GM18868 (cell line): ENCODE data around the gene PGLYRP3.

Source experiments
- ATAC-seq: cut with Tn5 transposase; IDR thresholded peaks from one replicate; pipeline ENCODE4 v1.9.1; 2021; ENCODE audit warnings: mild to moderate bottlenecking, moderate library complexity; ENCODE audit not compliant: unreplicated experiment

Gene PGLYRP3

DNA sequence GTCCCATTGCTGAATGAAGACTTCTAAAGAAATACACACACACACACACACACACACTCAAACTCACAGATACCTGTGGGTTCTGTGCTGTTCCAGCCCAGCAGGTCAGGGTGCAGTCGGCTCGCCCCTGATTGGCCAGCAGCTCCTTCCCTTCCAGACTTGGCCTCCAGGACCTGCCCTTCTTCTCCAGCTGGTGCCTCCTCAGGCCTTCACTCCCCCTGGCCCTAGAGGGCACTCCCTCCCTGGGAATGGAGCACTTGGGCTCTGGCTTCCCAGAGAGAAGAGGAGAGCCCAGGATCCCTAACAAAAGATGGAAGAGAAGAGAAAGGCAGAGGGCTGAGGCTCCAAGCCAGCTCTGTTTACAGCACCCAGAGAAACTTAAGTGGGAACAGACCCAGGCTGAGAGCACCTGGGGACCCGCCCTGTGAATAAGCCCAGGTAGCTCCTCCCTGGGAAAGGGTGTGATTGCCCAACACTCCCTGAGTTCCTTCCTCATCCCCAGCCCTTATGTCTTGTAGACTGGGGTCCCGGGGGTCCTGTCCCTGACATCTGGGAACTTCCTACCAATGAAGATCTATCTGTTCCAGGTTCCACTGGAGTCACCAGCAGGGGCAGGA, at the start of gene PGLYRP3:
TSS of gene PGLYRP3 (minus strand) at position 383 of the 617 bp plus-strand sequence. CDS start 2,287 bp downstream, outside the sequence.
- no peak for ATAC-seq

GRCh38 chr1:153362187-153362775, 49.5 kb upstream of the PGLYRP3 start:
- no peak for ATAC-seq

DNA sequence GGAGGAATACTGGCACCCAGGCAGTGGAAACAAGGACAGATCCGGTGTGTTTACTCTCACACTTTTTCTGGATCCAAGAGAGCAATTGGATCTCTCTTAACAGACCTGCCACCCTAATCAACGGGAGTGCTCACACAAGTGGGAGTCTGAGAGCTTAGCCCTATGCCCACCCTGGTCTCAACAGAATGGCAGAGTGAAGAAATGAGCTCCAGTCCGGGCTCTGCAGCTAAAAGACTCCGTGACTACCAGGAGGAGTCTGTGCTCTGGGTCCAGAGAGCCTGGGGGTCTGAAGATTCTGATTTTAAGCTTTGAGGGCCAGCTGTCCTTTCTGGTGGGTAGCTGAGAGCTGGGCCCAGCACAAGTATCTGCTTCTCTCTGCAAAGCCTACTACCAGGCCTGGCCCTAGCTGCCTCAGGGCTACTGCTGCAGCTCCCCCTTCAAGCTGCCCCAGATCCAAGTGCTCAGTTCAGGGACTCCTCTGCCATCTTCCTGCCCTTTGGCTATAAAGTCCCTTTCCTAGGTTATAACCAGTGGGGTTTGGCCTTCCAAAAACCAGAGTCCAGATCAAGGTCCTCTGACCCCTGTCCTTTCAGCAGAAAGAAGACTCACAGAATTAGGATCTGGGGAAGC, 48.8 kb upstream of the PGLYRP3 start:
- ATAC-seq: no peak

DNA sequence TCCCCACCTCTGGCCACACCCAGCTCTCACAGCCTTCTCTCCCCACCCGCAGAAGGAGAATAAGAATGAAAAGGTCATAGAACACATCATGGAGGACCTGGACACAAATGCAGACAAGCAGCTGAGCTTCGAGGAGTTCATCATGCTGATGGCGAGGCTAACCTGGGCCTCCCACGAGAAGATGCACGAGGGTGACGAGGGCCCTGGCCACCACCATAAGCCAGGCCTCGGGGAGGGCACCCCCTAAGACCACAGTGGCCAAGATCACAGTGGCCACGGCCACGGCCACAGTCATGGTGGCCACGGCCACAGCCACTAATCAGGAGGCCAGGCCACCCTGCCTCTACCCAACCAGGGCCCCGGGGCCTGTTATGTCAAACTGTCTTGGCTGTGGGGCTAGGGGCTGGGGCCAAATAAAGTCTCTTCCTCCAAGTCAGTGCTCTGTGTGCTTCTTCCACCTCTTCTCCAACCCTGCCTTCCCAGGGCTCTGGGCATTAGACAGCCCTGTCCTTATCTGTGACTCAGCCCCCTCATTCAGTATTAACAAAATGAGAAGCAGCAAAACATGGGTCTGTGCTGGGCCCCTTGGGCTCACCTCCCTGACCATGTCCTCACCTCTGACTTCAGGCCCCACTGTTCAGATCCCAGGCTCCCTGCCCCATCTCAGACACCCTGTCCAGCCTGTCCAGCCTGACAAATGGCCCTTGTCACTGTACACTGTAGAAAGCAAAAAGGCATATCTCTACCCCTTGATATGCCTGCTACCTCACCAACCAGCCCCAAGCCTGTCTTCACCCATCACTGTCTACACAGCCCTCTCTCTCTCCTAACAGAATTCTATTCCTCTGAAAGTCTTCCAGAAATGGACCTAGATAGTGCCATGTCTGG, 48.1 kb upstream of the PGLYRP3 start:
- ATAC-seq: no peak

DNA sequence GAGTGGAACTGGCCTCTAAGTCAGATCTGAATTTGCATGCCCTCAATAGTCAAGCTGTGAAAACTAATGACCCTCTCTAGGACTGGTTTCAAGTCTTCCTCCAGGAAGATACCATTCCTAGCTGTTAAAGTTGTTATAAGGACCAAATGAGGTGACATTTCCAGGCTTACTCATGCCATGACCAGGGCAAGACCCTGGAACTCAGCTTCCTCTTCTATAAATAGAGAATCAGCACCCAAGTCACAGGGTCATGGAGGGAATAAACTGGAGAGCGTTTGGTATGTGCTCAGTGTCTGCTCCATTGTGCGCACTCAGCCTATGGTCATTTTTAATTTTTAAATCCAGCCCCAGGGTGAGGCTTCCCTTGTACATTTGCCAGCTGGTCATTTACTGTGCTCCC, 47.4 kb upstream of the PGLYRP3 start:
- no peak for ATAC-seq

DNA sequence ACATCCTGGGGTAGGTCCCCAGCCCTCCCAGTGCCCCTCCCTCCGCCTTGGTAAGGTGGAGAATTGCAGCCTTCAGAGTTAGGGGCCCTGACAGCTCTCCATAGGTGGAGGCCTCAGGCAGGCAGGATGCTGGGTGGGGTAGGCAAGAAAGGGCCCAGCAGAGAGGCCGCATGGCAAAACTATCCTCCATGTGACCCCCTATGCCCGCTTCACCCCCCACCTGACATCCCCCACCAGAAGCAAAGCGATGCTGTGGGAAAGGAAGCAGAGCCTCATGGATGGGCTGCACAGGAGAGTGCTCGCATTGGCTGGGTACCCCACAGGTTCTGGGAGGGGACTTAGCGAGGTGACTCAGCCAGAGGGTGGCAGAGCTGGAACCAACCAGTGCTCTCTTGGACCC, 46.5 kb upstream of the PGLYRP3 start:
- ATAC-seq: no peak

GRCh38 chr1:153358691-153358975, 45.9 kb upstream of the PGLYRP3 start:
- no peak for ATAC-seq

DNA sequence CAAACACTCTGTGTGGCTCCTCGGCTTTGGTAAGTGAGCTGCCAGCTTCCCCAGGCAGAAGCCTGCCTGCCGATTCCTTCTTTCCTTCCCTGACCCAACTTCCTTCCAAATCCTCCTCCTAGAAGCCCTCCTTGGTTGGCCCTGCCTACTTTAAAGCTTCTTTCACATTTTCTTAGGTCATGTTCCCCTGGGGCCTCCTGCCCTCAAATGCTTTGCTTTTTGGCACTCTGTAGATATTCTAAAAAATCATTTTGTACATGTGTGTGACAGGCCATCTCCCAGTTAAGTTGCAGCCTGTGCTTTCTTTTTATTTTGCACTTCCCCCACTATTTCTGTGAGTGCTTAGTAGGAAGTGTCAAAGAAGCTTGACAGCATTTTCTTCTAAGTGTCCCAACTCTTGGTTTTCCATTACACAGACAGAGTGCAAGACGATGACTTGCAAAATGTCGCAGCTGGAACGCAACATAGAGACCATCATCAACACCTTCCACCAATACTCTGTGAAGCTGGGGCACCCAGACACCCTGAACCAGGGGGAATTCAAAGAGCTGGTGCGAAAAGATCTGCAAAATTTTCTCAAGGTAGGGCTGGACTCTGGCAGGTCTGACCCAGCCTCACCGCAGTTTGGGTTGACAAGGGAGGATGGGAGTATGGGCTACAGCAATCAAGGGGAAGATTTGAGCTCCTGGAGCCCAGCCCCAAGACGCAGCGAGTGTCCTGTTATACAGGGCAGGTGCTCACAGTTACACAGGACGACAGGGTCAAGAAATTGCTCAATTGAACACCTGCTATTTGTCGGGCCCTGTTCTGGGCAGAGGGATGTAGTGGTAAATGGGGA, 45.3 kb upstream of the PGLYRP3 start, which contains the start of gene S100A9:
TSS of gene S100A9 (plus strand) at position 2 of the 838 bp plus-strand sequence. CDS start at position 432, 430 bp downstream.
- no peak for ATAC-seq

DNA sequence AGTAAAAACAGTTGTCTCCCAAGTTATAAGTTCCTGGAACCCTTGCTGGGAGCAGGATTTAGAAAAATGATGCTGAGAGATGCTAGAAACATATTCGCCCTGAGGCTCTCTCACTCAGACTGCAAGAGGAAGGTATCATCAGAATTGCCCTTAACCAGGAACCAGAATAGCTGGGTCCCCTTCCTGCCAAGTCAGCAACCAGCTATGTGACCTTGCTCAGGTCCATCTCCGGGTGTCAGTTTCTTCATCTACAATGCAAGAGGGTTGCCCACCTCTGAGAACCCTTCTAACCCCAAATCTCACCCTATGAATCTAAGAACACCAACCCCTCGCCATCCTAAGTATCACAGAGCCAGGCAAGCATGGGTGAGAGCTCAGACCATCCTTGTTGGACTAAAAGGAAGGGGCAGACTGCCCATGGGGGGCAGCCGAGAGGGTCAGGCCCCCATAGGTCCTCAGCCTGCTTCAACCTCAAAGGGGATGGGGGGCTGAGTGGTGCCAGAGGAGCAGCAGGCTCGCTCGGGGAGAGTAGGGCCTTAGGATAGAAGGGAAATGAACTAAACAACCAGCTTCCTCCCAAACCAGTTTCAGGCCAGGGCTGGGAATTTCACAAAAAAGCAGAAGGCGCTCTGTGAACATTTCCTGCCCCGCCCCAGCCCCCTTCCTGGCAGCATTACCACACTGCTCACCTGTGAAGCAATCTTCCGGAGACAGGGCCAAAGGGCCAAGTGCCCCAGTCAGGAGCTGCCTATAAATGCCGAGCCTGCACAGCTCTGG, 44.5 kb upstream of the PGLYRP3 start:
- no peak for ATAC-seq

DNA sequence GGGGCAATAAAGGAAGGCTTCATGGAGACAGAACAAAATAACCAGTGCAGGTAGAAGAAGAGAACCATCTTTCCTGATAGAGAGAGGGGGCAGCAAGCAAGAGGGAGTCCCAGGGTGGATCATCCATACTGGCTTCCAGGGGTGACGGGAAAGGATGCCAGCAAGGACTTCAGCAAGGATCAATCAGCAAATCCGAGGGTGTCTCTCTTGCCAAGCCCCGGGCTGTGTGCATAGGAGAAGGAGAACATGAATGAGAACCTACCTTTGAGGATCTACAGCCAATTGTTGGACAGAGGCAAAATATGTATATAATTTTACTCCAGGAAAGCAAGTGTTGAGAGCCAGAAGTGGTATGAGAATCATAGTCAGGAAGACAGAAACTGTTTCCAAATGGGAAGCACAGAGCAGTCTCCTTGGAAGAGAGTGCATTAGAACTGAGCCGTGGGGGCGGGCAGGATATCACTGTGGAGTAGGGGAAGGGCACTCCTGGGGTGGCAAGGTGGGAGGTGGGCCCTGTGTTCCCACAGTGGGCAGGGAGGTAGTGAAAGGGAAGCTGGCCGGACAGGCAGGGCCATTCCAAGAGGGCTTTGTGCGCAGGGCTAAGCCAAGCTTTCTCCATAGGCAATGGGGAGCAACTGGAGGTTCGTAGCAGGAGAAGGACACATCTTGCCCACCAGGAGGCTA, 43.8 kb upstream of the PGLYRP3 start:
- ATAC-seq: no peak

DNA sequence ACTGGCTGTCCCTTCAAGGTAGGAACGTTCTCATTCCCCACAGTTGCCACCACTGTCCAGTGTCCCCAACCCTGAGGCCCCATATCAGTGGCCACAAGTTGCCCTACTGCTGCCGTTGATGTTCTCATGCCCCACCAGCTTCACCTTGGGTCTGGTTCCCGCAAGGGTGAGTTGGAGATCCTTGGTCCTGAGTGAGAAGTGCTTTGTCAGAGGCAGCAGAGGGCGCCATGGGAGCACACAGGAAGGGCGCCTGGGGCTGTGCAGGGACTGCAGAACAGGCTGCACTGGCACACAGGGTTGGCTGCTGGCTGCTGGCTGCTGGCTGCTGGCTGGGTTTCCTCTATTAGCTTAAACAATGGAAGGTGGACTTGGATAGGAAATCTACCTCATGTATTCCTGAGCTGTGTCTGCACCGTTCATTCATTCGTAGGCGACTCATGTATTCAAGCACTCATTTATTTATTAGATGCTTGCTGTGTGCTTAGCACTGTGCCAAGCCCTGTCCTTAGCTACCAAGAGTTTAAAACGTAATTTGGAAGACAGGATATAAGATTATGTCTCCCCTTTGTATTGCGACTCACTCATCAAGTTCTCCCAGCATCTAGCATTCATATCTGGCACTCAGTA, 42.8 kb upstream of the PGLYRP3 start:
- peak; percentile 63 for ATAC-seq

DNA sequence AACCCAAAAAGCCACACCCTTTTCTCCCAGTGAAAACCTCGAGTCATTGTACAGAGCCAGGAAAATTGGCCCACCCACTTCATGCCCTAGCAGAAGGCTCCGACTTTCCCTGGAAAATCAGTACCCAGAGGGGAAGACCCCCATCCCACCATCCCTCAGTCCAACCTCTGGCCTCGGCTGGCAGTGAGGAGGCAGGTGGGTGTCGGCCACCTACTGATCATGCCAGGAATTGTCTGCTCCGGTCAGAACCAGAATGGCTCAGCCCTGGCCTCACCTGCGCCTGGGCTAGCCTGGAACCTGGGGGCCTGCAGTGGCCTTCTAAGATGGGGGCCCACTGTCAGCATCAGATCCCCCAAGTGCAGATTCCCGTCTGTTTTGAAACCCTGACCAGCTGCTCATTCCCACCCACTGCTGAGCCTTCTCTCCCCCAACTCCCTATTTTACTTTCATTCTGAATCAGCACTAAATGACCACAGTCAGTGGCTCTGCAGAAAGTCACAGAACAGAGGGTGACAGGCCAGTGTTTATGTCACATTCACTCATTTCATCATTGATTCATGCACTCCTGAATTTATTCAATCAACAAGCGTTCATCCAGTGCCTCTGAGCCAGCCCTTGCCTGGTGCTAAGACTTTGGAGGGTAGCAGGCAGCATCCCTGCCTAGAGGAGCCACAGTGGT, 41.9 kb upstream of the PGLYRP3 start:
- ATAC-seq: no peak

- no peak for ATAC-seq
These were observed 40.6 kb upstream of the PGLYRP3 start for GRCh38 chr1:153353226-153353947.

DNA sequence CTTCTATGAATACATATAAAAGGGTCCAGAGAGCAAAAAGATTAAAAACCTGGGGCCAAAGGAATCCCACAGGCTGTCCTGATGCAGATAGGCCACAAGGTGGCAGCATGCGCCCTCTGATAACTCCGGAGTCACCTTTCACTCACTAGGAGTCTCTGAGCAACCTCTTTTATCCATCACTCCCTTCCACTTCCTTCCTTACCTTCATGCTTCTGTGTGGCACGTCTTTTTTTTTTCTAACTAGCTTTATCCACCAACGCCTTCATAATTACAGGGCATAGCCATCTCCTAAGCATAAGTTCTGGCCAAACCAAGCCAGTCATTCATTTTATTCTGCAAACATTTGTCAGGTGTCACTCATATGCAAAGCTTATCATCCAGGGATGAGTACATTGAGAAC, 39.8 kb upstream of the PGLYRP3 start:
- ATAC-seq: no peak

DNA sequence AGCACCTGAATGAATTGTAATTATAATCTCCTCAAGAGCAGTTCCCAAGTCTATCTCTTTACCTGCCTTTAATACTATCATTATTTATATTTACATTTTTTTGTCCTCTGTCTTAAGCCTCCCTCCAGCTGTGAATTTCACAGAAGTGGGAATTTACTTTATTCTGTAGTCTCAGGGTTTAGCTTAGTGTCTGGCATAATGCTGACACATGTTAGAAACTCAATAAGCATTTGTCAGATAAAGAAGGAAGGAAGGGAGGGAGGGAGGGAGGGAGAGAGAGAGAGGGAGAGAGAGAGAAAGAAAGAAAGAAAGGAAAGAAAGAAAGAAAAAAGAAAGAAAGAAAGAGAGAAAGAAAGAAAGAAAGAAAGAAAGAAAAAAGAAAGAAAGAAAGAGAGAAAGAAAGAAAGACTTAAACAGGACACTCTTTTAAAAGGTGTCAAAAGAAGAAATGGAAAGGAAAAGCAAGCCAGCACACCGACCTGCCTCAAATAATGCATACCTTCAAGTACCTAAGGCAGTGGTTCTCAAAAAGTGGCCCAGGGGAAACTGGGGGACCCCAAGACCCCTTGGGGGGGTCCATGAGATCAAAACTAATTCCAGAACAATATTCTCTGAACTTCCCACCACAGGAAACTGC, 37.7 kb upstream of the PGLYRP3 start:
- no peak for ATAC-seq

- no peak for ATAC-seq
These were observed 36.9 kb upstream of the PGLYRP3 start for GRCh38 chr1:153349363-153350320.
